ENCODE measurements around the gene FAM110D.

Gene FAM110D

DNA sequence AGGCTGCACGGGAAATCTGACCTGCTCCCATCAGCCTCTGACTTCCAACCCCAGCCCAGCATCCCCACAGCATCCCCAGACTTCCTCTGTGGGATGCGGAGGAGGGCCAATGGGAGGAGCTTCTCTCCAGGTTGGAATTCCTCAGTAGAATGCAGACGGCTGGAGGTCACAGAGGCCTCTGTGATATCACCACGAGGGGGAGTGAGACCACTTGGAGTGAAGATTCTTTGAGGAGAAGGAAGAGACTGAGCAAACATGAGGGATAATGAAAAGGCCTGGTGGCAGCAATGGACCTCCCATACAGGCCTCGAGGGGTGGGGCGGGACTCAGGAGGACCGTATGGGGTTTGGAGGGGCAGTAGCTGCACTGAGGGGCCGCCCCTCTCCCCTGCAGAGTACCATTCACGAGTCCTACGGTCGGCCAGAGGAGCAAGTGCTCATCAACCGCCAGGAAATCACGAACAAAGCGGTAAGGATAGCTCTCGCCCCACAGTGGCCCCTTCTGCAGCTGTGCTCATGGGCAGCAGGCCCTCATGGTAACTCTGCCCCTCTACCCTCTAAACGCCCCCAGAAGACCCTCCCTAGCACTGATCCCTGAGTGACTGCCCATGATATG, 31.6 kb downstream of the FAM110D start, which contains the start of gene CATSPER4:
CATSPER4 (plus strand) TSS at position 230 of the 615 bp plus-strand sequence; CDS start at position 256, 26 bp downstream.
- DNase-seq = no peak

DNA sequence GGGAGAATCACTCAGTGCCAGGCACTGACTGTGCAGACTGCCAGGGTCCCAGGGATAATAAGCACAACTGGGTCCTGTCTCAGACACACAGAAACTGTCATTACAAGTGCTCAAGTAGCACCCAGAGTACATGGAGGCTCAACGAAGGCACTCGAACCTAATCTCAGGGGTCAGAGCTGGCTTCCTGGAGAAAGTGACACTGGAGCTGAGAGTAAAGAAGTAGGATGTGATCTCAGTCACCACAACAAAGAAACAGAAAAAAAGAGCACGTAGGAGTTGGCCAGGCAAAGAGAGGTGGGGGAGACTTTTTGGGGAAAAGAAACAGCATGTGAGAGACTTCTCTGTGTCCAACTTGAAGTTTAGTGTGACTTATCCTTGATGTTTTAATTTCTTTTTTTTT, 32.9 kb downstream of the FAM110D start:
- DNase-seq = no peak

DNA sequence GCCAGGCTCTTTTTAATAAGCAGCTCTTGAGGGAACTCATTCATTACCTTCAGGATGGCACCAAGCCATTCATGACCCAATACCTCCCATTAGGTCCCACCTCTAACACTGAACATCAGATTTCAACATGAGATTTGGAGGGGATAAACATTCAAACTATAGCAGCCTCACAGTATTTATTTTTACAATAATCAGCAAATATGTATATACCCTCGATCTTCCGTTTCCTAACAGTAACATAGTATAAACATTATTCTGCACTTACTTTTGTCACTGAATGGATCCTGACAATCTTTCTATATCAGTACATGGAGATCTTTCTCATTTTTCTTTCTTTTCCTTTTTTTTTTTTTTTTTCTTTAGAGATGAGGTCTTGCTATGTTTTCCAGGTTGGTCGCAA, 36.9 kb downstream of the FAM110D start:
- no peak for DNase-seq

DNA sequence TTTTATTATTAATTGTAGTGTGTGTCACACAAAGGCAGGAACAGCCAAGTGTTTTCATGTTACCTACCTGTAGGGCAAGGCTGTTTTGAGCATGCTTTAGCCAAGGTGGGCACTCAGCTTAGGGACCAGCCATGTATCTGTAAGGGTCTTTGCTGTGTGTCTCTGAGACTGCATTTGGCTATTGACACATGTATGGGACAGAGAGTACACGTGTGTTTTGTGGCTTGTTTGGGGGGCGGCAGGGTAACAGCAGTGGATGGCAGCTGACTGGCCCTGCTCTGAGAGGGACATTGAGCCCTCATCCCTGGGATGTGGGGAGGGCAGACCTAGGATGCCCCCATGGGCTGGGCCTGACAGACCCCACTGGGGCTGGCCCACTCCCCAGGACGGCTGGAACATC, 38.4 kb downstream of the FAM110D start:
- no peak for DNase-seq

DNA sequence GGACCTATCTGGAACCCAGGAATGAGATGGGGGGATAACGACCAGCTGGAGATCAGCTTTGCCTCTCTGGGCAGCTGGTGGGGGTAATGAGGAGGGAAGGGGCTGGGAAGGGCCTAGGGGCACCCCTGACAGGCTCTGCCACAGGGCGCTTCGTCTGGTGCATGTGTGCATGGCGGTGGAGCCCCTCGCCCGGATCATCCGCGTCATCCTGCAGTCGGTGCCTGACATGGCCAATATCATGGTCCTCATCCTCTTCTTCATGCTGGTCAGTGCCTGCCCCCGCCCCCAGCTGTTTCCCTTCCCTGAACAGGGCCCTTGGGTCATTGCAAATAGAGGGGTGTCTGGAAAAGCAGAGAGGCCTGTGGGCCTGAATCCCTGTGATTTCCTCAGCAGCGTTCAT, 38.9 kb downstream of the FAM110D start:
- no peak for DNase-seq

DNA sequence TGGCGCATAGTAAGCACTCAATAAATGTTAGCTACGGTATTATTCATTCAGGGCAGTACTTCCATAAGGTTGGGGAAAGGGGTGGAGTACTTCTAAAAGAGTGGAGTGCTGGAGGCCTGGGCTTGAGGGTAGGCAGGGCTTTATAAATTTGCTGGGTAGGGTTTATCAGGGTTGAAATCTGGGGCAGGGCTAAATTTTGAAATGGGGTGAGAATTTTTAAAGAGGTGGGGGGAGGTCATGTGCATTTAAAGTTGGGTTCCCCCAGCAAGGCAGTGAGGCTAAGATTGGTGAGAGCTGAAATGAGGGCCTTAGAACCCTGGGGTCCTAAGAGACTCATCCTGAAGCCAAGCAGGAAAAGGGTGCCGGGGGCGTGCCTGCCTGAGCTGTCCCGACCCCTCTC, 41.5 kb downstream of the FAM110D start:
- no peak for DNase-seq

DNA sequence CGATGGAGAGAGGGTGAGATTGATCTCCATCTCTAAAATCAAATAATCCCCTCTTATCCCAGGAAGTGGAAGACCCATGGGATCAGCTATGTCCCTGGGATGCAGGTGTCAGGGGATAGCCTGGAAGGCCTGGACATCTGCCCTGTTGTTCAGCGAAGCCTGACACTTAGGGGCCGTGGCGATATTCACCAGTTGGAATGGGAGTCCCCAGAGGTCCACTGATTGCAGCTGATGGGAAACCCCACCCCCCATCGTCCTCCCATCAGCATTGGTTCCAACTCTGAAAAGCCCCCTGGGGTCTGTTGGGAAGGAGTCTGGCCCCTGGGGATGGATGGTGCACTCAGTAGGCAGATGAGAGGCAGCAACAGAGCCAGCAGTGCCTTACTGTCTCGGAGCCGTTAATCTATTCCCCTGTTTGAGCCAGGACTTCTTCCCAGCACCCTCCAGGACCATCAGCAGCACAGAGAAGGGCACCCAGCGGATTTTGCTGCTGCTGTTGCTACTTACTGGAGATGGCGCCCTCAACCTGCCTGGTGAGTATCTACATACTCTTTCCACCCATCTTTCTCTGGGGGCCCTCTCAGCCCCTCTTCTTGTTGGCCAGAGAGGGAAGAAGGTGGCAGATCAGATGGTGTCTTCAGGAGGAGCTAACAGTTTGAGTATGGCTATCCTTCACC, 44.9 kb downstream of the FAM110D start:
- no peak for DNase-seq

DNA sequence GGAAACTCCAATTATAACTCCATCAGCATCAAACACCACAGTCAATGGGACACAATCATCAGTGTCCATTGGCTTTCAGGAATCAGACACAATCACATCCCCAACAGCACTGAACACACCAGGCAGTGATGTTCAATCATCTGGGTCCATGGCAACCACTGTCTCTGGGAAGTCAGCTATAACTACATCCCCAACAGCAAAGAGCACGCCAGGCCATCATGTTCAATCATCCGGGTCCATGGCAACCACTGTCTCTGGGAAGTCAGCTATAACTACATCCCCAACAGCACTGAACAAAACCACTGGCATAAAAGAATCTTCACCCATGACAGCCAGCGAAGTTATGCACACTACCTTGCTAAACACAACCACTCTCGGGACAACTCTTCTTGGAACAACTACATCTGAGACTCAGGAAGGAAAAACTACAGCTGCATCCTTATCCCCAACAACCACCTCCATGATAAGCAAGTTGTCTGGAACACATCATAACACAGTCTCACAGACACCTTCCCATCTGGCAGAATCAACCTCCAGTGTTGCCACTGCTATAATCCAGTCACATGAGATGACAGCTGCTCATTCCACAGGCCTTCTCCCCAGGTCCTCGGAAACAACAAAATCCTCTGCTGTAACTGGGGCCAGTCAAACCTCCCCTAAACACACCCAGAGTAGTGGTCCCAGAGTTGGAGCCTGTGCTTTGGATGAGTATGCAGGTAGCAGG, 51.4 kb downstream of the FAM110D start:
- no peak for DNase-seq

DNA sequence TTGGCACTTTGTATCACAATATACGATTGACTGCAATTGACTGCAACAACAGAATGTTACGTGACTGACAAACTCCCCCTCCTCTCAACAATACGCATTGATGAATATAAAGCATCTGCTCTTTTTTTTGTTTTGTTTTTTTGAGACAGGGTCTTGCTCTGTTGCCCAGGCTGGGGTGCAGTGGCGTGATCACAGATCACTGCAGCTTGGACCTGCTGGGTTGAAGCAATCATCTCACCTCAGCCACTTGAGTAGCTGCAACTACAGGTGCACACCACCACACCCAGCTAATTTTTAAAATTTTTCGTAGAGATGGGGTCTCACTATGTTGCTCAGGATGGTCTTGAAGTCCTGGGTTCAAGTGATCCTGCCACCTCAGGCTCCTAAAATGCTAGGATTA, 53.8 kb downstream of the FAM110D start:
- DNase-seq = no peak

DNA sequence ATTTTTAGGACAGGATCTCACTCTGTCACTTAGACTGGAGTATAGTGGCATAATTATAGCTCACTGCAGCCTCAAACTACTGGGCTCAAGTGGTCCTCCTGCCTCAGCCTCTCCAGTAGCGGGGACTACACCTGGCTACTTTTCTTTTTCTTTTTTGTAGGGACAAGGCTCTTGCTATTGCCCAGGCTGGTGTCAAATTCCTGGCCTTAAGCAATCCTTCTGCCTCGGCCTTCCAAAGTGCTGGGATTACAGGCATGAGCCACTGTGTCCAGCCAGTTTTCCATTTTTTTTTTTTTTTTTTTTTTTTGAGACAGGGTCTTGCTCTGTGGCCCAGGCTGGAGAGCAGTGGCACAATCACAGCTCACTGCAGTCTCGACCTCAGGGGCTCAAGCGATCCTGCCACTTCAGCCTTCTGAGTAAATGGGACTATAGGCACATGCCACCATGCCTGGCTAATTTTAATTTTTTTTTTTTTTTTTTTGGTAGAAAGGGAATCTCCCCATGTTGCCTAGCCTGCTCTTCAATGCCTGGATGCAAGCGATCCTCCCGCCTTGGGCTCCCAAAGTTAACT, 54.5 kb downstream of the FAM110D start:
- DNase-seq = no peak

Measured in femur (tissue), 1 donor.